Effector memory CD4-positive, alpha-beta T cell (primary cell): ENCODE data around the gene SDK2.
"Not testable (repeated sequence)": the region's sequence is repeated elsewhere in the genome, so short reads cannot be mapped to it uniquely, and the experiment has no call there.

ENCODE experiments used
- DNase-seq, 3 donors: peaks; one replicate each; pipeline ENCODE4 v3.0.0-alpha.2; 2020
- H3K27ac ChIP-seq: 2 replicates; pipeline ENCODE4 v1.7.0; 2013; ENCODE audit warnings: mild to moderate bottlenecking, low read length, moderate library complexity; ENCODE audit not compliant: insufficient read depth, poor library complexity, severe bottlenecking
- H3K27me3 ChIP-seq: replicated peaks from 2 replicates; pipeline ENCODE4 v1.7.0; 2013; ENCODE audit warnings: mild to moderate bottlenecking, low read length; ENCODE audit not compliant: insufficient read depth, control insufficient read depth, poor library complexity, severe bottlenecking
- H3K36me3 ChIP-seq: 2 replicates; pipeline ENCODE4 v1.7.0; 2013; ENCODE audit warnings: mild to moderate bottlenecking, low read length, moderate library complexity; ENCODE audit not compliant: control insufficient read depth, insufficient read depth
- H3K4me1 ChIP-seq: 2 replicates; pipeline ENCODE4 v1.7.0; 2013; ENCODE audit warnings: low read length, mild to moderate bottlenecking; ENCODE audit not compliant: control insufficient read depth, insufficient read depth, poor library complexity, severe bottlenecking
- H3K4me3 ChIP-seq: 2 replicates; pipeline ENCODE4 v1.7.0; 2013; ENCODE audit warnings: low read length, low read depth, mild to moderate bottlenecking; ENCODE audit not compliant: insufficient read depth, poor library complexity, severe bottlenecking
- H3K9me3 ChIP-seq: 2 replicates; pipeline ENCODE4 v1.7.0; 2013; ENCODE audit warnings: mild to moderate bottlenecking, low read length, moderate library complexity; ENCODE audit not compliant: control insufficient read depth

Gene SDK2

DNA sequence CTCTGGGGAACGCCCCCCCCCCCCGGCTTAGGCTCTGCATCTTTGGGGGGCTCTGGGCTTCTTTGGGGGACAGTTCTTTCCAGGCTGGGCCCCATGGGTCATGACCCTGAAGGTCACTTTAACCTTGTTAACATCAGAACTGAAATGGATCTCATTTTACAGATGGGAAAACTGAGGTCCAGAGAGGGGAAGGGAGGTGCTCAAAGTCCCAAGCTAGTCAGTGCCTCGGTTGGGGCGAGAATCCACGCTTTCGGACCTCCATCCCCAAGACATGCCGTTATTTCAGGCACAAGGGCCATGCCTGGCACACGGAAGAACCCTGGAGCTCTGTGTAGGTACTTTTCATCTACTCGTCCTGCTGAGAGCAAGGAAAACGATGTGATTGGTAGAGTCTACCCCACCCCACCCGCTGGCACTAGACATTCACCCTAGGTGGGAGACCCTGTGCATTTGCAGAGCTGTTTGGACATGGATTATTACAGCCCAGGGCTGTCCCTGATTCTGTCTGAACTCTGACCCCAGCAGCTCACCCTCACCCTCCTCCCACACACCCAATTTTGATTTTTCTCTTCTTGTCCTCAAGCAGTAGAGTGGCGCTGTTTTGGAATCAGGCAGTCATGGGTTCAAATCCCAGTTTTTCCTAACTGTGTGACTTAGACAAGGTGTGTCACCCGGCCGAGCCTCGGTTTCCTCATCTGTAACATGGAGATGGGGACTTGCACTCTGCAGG is 177.4 kb downstream of the SDK2 start:
- Histone ChIP-seq H3K27ac (no peak overlapping the region), H3K36me3 (no peaks in the 10 kb centered on the region), H3K4me3 (no peak overlapping the region), H3K27me3 (no peaks in the 10 kb centered on the region), H3K9me3 (no peaks in the 10 kb centered on the region), H3K4me1 (no peaks in the 10 kb centered on the region)
- DNase-seq: no peak

DNA sequence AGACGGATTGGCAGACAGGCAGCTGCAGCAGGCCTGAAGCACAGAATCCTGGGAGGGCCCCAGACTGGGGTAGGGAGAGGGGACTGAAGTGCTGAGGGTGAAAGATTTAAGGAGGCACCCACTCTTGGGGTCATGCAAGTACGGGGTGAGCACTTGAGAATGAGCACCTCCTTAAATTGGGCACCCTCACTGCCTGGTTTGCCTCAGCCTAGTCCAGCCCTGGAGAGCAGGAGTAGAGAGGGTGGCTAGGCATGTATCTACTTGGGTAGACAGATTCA is 178.4 kb downstream of the SDK2 start:
- H3K36me3 ChIP-seq: no peaks in the 10 kb centered on the region
- no peaks in the 10 kb centered on the region for H3K9me3 ChIP-seq
- H3K4me1 ChIP-seq: no peaks in the 10 kb centered on the region
- H3K27ac ChIP-seq: no peak overlapping the region
- H3K4me3 ChIP-seq: no peak overlapping the region
- no peaks in the 10 kb centered on the region for H3K27me3 ChIP-seq
- DNase-seq: no peak

GRCh38 chr17:73465130-73465952 is 178.9 kb downstream of the SDK2 start:
- no peaks in the 10 kb centered on the region for H3K27me3 ChIP-seq
- H3K36me3 ChIP-seq: no peaks in the 10 kb centered on the region
- H3K4me1 ChIP-seq: no peaks in the 10 kb centered on the region
- H3K9me3 ChIP-seq: no peaks in the 10 kb centered on the region
- no peak overlapping the region for H3K27ac ChIP-seq
- DNase-seq: no peak
- no peak overlapping the region for H3K4me3 ChIP-seq

GRCh38 chr17:73464447-73464846 is 179.8 kb downstream of the SDK2 start:
- H3K4me1 ChIP-seq: no peaks in the 10 kb centered on the region
- H3K9me3 ChIP-seq: no peaks in the 10 kb centered on the region
- no peaks in the 10 kb centered on the region for H3K36me3 ChIP-seq
- no peak overlapping the region for H3K27ac ChIP-seq
- no peak overlapping the region for H3K4me3 ChIP-seq
- DNase-seq: no peak
- no peaks in the 10 kb centered on the region for H3K27me3 ChIP-seq

GRCh38 chr17:73463821-73464220 is 180.4 kb downstream of the SDK2 start:
- no peaks in the 10 kb centered on the region for H3K4me1 ChIP-seq
- no peak for DNase-seq
- H3K4me3 ChIP-seq: no peak overlapping the region
- H3K36me3 ChIP-seq: no peaks in the 10 kb centered on the region
- no peaks in the 10 kb centered on the region for H3K9me3 ChIP-seq
- H3K27ac ChIP-seq: no peak overlapping the region
- no peaks in the 10 kb centered on the region for H3K27me3 ChIP-seq

GRCh38 chr17:73462823-73463222 is 181.4 kb downstream of the SDK2 start:
- Histone ChIP-seq H3K4me1 (no peaks in the 10 kb centered on the region), H3K9me3 (no peaks in the 10 kb centered on the region), H3K36me3 (no peaks in the 10 kb centered on the region), H3K27me3 (no peaks in the 10 kb centered on the region), H3K4me3 (no peak overlapping the region), H3K27ac (no peak overlapping the region)
- no peak for DNase-seq

GRCh38 chr17:73459980-73460379 is 184.3 kb downstream of the SDK2 start:
- Histone ChIP-seq H3K4me3 (no peak overlapping the region), H3K27me3 (no peaks in the 10 kb centered on the region), H3K4me1 (no peaks in the 10 kb centered on the region), H3K27ac (no peak overlapping the region), H3K36me3 (no peaks in the 10 kb centered on the region), H3K9me3 (no peaks in the 10 kb centered on the region)
- no peak for DNase-seq

DNA sequence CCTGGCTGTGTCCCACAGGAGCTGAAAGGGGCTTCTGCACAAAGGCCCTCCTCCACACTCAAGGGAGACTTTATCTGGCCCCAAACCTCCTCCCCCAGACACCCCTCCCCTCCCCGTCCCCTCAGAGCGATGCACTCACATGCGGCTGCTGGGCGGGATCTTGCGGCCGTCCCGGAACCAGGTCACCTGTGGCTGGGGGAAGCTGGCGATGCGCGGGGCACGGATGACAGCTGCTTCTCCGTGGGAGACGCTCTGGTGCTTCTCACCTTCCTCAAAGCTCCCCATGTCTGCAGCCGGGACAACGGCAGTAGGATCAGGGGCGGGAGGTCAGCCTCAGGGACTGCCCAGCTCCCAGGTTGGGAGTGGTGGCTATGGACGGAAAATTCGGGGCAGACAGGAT is 188.5 kb downstream of the SDK2 start:
- Histone ChIP-seq H3K4me3 (no peak overlapping the region), H3K27me3 (no peaks in the 10 kb centered on the region), H3K9me3 (no peaks in the 10 kb centered on the region), H3K36me3 (no peaks in the 10 kb centered on the region), H3K27ac (no peak overlapping the region), H3K4me1 (no peaks in the 10 kb centered on the region)
- DNase-seq: no peak

- DNase-seq: no peak
- Histone ChIP-seq H3K36me3 (no peaks in the 10 kb centered on the region), H3K27me3 (no peaks in the 10 kb centered on the region), H3K27ac (no peak overlapping the region), H3K4me1 (no peaks in the 10 kb centered on the region), H3K4me3 (no peak overlapping the region), H3K9me3 (no peaks in the 10 kb centered on the region)
Observed at GRCh38 chr17:73455050-73455687, 189.1 kb downstream of the SDK2 start.

DNA sequence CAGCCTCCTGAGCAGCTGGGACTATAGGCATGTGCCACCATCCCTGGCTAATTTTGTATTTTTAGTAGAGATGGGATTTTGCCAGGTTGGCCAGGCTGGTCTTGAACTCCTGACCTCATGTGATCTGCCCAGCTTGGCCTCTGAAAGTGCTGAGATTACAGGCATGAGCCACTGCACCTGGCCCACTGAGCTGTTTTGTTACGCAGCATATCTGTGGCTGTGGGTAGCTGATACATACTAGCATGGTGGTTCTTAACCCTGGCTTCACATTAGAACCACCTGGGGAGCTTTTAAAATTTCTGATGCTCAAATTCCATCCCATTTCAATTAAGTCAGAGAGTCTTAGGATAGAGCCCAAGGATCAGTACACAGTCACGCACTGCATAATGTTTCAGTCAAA is 190.8 kb downstream of the SDK2 start:
- not testable (repeated sequence) for H3K36me3 ChIP-seq, H3K9me3 ChIP-seq, H3K4me3 ChIP-seq, H3K4me1 ChIP-seq, H3K27me3 ChIP-seq, H3K27ac ChIP-seq, DNase-seq
